ENCODE measurements around the gene ZNF324B. TPM values are rescaled to one million over a fixed set of nuclear protein-coding genes. Genes with fewer than 3 reads are reported as not detected.

The ZNF324B gene
- total RNA-seq, 1 donor from 2014 or later, result 5.8 TPM

- no peak for DNase-seq (ENCODE audit: low read depth)
- no peaks in the 10 kb centered on the region for H3K36me3 ChIP-seq (ENCODE audit: control insufficient read depth, insufficient read depth, low read length)
- H3K4me3 ChIP-seq (ENCODE audit: low read depth, low read length), result no peak overlapping the region
- no peaks in the 10 kb centered on the region for H3K27me3 ChIP-seq (ENCODE audit: control insufficient read depth, insufficient read depth, low read length)
- no peak for TF ChIP-seq CTCF (IDR thresholded peaks at IDR 0.05; ENCODE audit: insufficient read depth, low read length, poor library complexity, severe bottlenecking)
Measured at GRCh38 chr19:58477130-58477529, 25.7 kb downstream of the ZNF324B start.

DNA sequence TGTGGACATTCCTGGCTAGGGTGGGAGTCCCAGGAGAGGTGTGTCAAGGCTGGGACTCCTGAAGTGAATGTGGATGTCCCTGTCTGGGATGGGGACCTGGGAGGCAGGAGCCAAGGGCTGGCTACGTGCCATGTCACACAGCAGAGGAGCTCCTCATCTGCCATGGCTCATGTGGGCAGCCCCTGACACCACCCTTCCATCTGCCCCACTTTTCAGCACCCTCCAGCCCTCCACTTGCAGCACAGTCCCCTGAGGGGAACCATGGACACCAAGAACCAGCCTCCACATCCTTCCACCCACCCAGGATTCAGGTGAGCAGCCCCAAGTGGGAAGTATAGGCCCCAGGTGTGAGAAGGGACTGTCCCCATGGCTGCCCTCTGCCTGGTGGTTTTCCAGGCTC, 26.4 kb downstream of the ZNF324B start:
- H3K27me3 ChIP-seq (ENCODE audit: control insufficient read depth, insufficient read depth, low read length), result no peaks in the 10 kb centered on the region
- TF ChIP-seq CTCF (IDR thresholded peaks at IDR 0.05; ENCODE audit: insufficient read depth, low read length, poor library complexity, severe bottlenecking), result no peak
- H3K4me3 ChIP-seq (ENCODE audit: low read depth, low read length), result no peak overlapping the region
- no peak for DNase-seq (ENCODE audit: low read depth)
- no peaks in the 10 kb centered on the region for H3K36me3 ChIP-seq (ENCODE audit: control insufficient read depth, insufficient read depth, low read length)

DNA sequence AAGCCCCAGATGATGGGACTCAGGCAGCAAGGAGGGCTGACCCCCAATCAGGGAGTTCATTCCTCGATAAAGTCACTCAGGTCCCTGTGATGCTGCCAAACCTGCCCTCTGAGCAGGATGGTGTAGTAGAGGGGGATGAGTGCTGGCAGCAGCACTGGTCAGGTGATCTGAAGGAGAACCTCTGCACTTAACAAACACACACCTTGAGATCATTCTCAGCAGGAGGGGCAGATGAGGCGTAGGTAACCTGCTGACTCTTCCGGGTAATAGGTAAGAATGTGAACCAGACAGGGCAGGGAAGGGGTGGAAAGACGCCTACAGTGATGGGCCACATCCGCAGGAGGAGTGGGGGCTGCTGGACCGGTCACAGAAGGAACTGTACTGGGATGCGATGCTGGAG, 27.9 kb downstream of the ZNF324B start:
- Histone ChIP-seq H3K27me3 (ENCODE audit: control insufficient read depth, insufficient read depth, low read length) (no peaks in the 10 kb centered on the region), H3K36me3 (ENCODE audit: control insufficient read depth, insufficient read depth, low read length) (no peaks in the 10 kb centered on the region), H3K4me3 (ENCODE audit: low read depth, low read length) (no peak overlapping the region)
- TF ChIP-seq CTCF (IDR thresholded peaks at IDR 0.05; ENCODE audit: insufficient read depth, low read length, poor library complexity, severe bottlenecking), result no peak
- DNase-seq (ENCODE audit: low read depth), result no peak

- no peaks in the 10 kb centered on the region for H3K36me3 ChIP-seq (ENCODE audit: control insufficient read depth, insufficient read depth, low read length)
- H3K27me3 ChIP-seq (ENCODE audit: control insufficient read depth, insufficient read depth, low read length), result no peaks in the 10 kb centered on the region
- H3K4me3 ChIP-seq (ENCODE audit: low read depth, low read length), result no peak overlapping the region
- no peak for DNase-seq (ENCODE audit: low read depth)
- TF ChIP-seq CTCF (IDR thresholded peaks at IDR 0.05; ENCODE audit: insufficient read depth, low read length, poor library complexity, severe bottlenecking), result no peak
Measured at GRCh38 chr19:58479736-58480480, 28.5 kb downstream of the ZNF324B start.

DNA sequence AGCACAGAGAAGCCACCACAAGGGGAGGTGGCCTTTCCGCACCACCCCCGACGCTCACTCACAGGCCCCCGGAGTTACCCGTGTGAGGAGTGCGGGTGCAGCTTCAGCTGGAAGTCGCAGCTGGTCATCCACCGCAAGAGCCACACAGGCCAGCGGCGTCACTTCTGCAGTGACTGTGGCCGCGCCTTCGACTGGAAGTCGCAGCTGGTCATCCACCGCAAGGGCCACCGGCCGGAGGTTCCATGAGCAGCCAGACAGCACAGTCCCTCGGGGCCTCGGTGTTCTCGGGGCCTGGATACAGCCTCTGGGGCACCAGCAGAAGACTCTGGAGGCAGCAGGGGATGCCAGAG, 29.0 kb downstream of the ZNF324B start:
- TF ChIP-seq CTCF (IDR thresholded peaks at IDR 0.05; ENCODE audit: insufficient read depth, low read length, poor library complexity, severe bottlenecking), result no peak
- no peaks in the 10 kb centered on the region for H3K36me3 ChIP-seq (ENCODE audit: control insufficient read depth, insufficient read depth, low read length)
- DNase-seq (ENCODE audit: low read depth), result no peak
- no peaks in the 10 kb centered on the region for H3K27me3 ChIP-seq (ENCODE audit: control insufficient read depth, insufficient read depth, low read length)
- H3K4me3 ChIP-seq (ENCODE audit: low read depth, low read length), result no peak overlapping the region

DNA sequence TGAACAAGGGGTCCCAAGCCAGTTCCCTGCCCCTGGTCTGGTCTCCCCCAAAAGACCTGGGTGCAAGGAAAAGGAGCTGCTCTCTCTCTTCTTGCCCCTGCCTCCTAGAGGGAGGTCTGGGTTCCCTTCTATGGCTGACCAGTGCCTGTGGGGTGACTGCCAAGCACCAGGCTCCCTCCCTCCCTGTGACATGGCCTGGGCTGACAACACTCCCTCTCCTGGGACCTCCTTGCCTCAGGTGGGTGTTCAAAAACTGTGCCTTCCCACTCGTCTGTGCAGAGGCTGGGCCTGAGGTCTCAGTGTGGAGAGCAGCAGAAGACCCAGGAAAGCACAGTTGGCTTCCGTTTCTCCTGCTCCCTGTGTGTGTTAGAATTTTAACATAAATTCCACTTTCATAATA, 29.4 kb downstream of the ZNF324B start:
- no peak for DNase-seq (ENCODE audit: low read depth)
- Histone ChIP-seq H3K4me3 (ENCODE audit: low read depth, low read length) (no peak overlapping the region), H3K36me3 (ENCODE audit: control insufficient read depth, insufficient read depth, low read length) (no peaks in the 10 kb centered on the region), H3K27me3 (ENCODE audit: control insufficient read depth, insufficient read depth, low read length) (no peaks in the 10 kb centered on the region)
- TF ChIP-seq CTCF (IDR thresholded peaks at IDR 0.05; ENCODE audit: insufficient read depth, low read length, poor library complexity, severe bottlenecking), result no peak

All from kidney epithelial cell (primary cell).